Measurements from ENCODE around the gene OR1L4.

GRCh38 chr9:122767817-122768216 lies 44.0 kb downstream of the OR1L4 start:
- no peak for TF ChIP-seq EZH2 (IDR thresholded peaks at IDR 0.05; ENCODE audit: borderline replicate concordance, low read length)
- no peak for TF ChIP-seq CTCF (IDR thresholded peaks at IDR 0.05; ENCODE audit: low read length)
